RKO (cell line): Measurements from ENCODE around the gene TMEM163.
"Not testable (repeated sequence)": the region's sequence is repeated elsewhere in the genome, so short reads cannot be mapped to it uniquely, and the experiment has no call there.

Source experiments
- DNase-seq: peaks from one replicate; pipeline ENCODE4 v3.0.0-alpha.2; 2016; ENCODE audit warnings: low spot score

Gene TMEM163

GRCh38 chr2:134489732-134490384 is 228.9 kb downstream of the TMEM163 start:
- no peak for DNase-seq

- DNase-seq, result no peak
These were observed 235.9 kb downstream of the TMEM163 start for GRCh38 chr2:134482766-134483340.

- DNase-seq, result no peak
These were observed 236.6 kb downstream of the TMEM163 start for GRCh38 chr2:134482131-134482723.

- DNase-seq, result no peak
These were observed 239.0 kb downstream of the TMEM163 start for GRCh38 chr2:134479696-134480330.

GRCh38 chr2:134476982-134477381 is 241.8 kb downstream of the TMEM163 start:
- DNase-seq, result not testable (repeated sequence)

GRCh38 chr2:134470561-134471168 is 248.1 kb downstream of the TMEM163 start:
- DNase-seq, result no peak

- no peak for DNase-seq
These were observed 249.2 kb downstream of the TMEM163 start for GRCh38 chr2:134469516-134470115.

- DNase-seq, result no peak
These were observed 250.0 kb downstream of the TMEM163 start for GRCh38 chr2:134468776-134469175.

- DNase-seq, result no peak
These were observed 250.6 kb downstream of the TMEM163 start for GRCh38 chr2:134468164-134468563.

- peak; percentile 41 for DNase-seq
These were observed 252.7 kb downstream of the TMEM163 start for GRCh38 chr2:134466141-134466540.

GRCh38 chr2:134465228-134466105 is 253.3 kb downstream of the TMEM163 start:
- DNase-seq, result no peak

GRCh38 chr2:134463699-134464022 is 255.1 kb downstream of the TMEM163 start:
- DNase-seq, result no peak

GRCh38 chr2:134462791-134463698 is 255.8 kb downstream of the TMEM163 start:
- no peak for DNase-seq

- DNase-seq, result no peak
These were observed 256.5 kb downstream of the TMEM163 start for GRCh38 chr2:134462275-134462674.

- no peak for DNase-seq
These were observed 257.3 kb downstream of the TMEM163 start for GRCh38 chr2:134461511-134461910.

GRCh38 chr2:134460583-134460998 is 258.2 kb downstream of the TMEM163 start:
- peak; percentile 53 for DNase-seq

- DNase-seq, result no peak
These were observed 258.9 kb downstream of the TMEM163 start for GRCh38 chr2:134459706-134460406.

GRCh38 chr2:134458950-134459349 is 259.9 kb downstream of the TMEM163 start:
- DNase-seq, result no peak

GRCh38 chr2:134458473-134458853 is 260.3 kb downstream of the TMEM163 start:
- DNase-seq, result no peak
